ENCODE measurements around the gene SNAPC4.

GRCh38 chr9:136405481-136405880 is 5.5 kb upstream of the SNAPC4 start:
- no peak for TF ChIP-seq POLR2AphosphoS5 (IDR thresholded peaks at IDR 0.05; ENCODE audit: insufficient read depth in 1 of 2, low read depth in 1 of 2)
- TF ChIP-seq CTCF (IDR thresholded peaks at IDR 0.05) = no peak
- no peak for TF ChIP-seq POLR2A (IDR thresholded peaks at IDR 0.05)

All from vagina (tissue), 2 donors.